ENCODE data around the gene TFB2M.

TFB2M gene

GRCh38 chr1:246552110-246552509 lies 14.0 kb downstream of the TFB2M start:
- DNase-seq (ENCODE audit: low read depth), result no peak

GRCh38 chr1:246550402-246550801 lies 15.7 kb downstream of the TFB2M start:
- DNase-seq (ENCODE audit: low read depth), result no peak

GRCh38 chr1:246549665-246550064 lies 16.4 kb downstream of the TFB2M start:
- DNase-seq (ENCODE audit: low read depth), result no peak

- no peak for DNase-seq (ENCODE audit: low read depth)
Measured at GRCh38 chr1:246544001-246544400, 22.1 kb downstream of the TFB2M start.

- DNase-seq (ENCODE audit: low read depth), result no peak
Measured at GRCh38 chr1:246540738-246541491, 25.1 kb downstream of the TFB2M start.

- no peak for DNase-seq (ENCODE audit: low read depth)
Measured at GRCh38 chr1:246537887-246538286, 28.2 kb downstream of the TFB2M start.

GRCh38 chr1:246537441-246537840 lies 28.6 kb downstream of the TFB2M start:
- DNase-seq (ENCODE audit: low read depth), result no peak

GRCh38 chr1:246534114-246534513 lies 31.9 kb downstream of the TFB2M start:
- DNase-seq (ENCODE audit: low read depth), result no peak

- DNase-seq (ENCODE audit: low read depth), result no peak
Measured at GRCh38 chr1:246533371-246533905, 32.6 kb downstream of the TFB2M start.

- DNase-seq (ENCODE audit: low read depth), result no peak
Measured at GRCh38 chr1:246532519-246532918, 33.5 kb downstream of the TFB2M start.

GRCh38 chr1:246530482-246530881 lies 35.6 kb downstream of the TFB2M start:
- DNase-seq (ENCODE audit: low read depth), result no peak

GRCh38 chr1:246528933-246529731 lies 36.9 kb downstream of the TFB2M start:
- no peak for DNase-seq (ENCODE audit: low read depth)

GRCh38 chr1:246527402-246528088 lies 38.5 kb downstream of the TFB2M start:
- DNase-seq (ENCODE audit: low read depth), result no peak

GRCh38 chr1:246526915-246527314 lies 39.1 kb downstream of the TFB2M start:
- no peak for DNase-seq (ENCODE audit: low read depth)

- DNase-seq (ENCODE audit: low read depth), result no peak
Measured at GRCh38 chr1:246526380-246526779, 39.7 kb downstream of the TFB2M start.

- DNase-seq (ENCODE audit: low read depth), result no peak
Measured at GRCh38 chr1:246519514-246519913, 46.5 kb downstream of the TFB2M start.

- DNase-seq (ENCODE audit: low read depth), result no peak
Measured at GRCh38 chr1:246518456-246519205, 47.4 kb downstream of the TFB2M start.

GRCh38 chr1:246517391-246517790 lies 48.7 kb downstream of the TFB2M start:
- DNase-seq (ENCODE audit: low read depth), result no peak

GRCh38 chr1:246516126-246516525 lies 49.9 kb downstream of the TFB2M start:
- no peak for DNase-seq (ENCODE audit: low read depth)

GRCh38 chr1:246515390-246516005 lies 50.6 kb downstream of the TFB2M start:
- DNase-seq (ENCODE audit: low read depth), result no peak

- DNase-seq (ENCODE audit: low read depth), result no peak
Measured at GRCh38 chr1:246513619-246514343, 52.3 kb downstream of the TFB2M start.

Data from stromal cell of bone marrow (primary cell).